Panc1 (cell line): ENCODE measurements around the gene IL1R2. TPM values are rescaled to one million over a fixed set of nuclear protein-coding genes. Genes with fewer than 3 reads are reported as not detected.

Source experiments
- ATAC-seq: fragments of 200-7000 bp; cut with Tn5 transposase; 2 replicates; pipeline ENCODE4 v1.9.1; 2020; ENCODE audit warnings: mild to moderate bottlenecking, moderate library complexity
- BruUV-seq: library from RNA; stranded (reverse); fragments of 400-500 nt; replicated peaks from 2 replicates; lab custom pipeline; 2021; lab: Mats Ljungman, UMichigan
- CTCF ChIA-PET: fragments of 300-600 bp; sonication (Branson Sonifier 250); formaldehyde crosslinking; loops from one replicate; lab custom pipeline; 2022; ENCODE audit warnings: antibody characterized with exemption; lab: Charles Lee
- POLR2A ChIA-PET: fragments of 300-600 bp; sonication (Branson Sonifier 250); formaldehyde crosslinking; loops from one replicate; lab custom pipeline; 2022; ENCODE audit warnings: antibody characterized with exemption; lab: Charles Lee
- DNase-seq: peaks from one replicate; pipeline ENCODE4 v3.0.0-alpha.2; 2010; ENCODE audit warnings: low read depth, low spot score
- H3K27ac ChIP-seq: 2 replicates; pipeline ENCODE4 v1.5.1; 2011; ENCODE audit warnings: mild to moderate bottlenecking, low read length, inconsistent platforms
- H3K27me3 ChIP-seq: fragments of 200-500 bp; sonication (Bioruptor generic); 2 replicates; pipeline ENCODE4 v1.6.0; 2014; ENCODE audit warnings: low read length, inconsistent platforms; ENCODE audit not compliant: control insufficient read depth, insufficient read depth
- H3K36me3 ChIP-seq: fragments of 200-500 bp; sonication (Bioruptor generic); 2 replicates; pipeline ENCODE4 v1.5.1; 2014; ENCODE audit warnings: inconsistent platforms, mild to moderate bottlenecking, low read length, moderate library complexity; ENCODE audit not compliant: control insufficient read depth, insufficient read depth
- H3K4me1 ChIP-seq: 2 replicates; pipeline ENCODE4 v1.5.1; 2011; ENCODE audit warnings: inconsistent platforms, mild to moderate bottlenecking, low read length, moderate library complexity; ENCODE audit not compliant: control insufficient read depth, insufficient read depth
- H3K4me3 ChIP-seq, 2 experiments: 2 replicates each; pipeline ENCODE4 v1.5.1; 2011 to 2012; ENCODE audit warnings: low read depth in 2 of 2, low read length in 2 of 2, mild to moderate bottlenecking in 2 of 2, inconsistent platforms in 1 of 2, moderate library complexity in 1 of 2
- H3K9me3 ChIP-seq: fragments of 200-500 bp; sonication (Bioruptor generic); 2 replicates; pipeline ENCODE4 v1.5.1; 2014; ENCODE audit warnings: low read depth, mild to moderate bottlenecking, inconsistent platforms, low read length, moderate library complexity; ENCODE audit not compliant: control insufficient read depth, insufficient read depth
- CTCF ChIP-seq: fragments of 450-650 bp; IDR thresholded peaks from 2 replicates; pipeline ENCODE4 v1.5.1; 2017; ENCODE audit warnings: mild to moderate bottlenecking
- POLR2AphosphoS5 ChIP-seq: IDR thresholded peaks from 2 replicates; pipeline ENCODE4 v1.6.1; 2012; ENCODE audit warnings: mild to moderate bottlenecking, low read depth, low read length, moderate library complexity
- SIN3A ChIP-seq: IDR thresholded peaks from 2 replicates; pipeline ENCODE4 v1.6.1; 2012; ENCODE audit warnings: low read depth, mild to moderate bottlenecking, low read length, moderate library complexity, borderline replicate concordance; ENCODE audit not compliant: insufficient read depth
- TCF7L2 ChIP-seq: IDR thresholded peaks from 2 replicates; pipeline ENCODE4 v1.6.1; 2011; ENCODE audit warnings: mild to moderate bottlenecking, low read depth, low read length, inconsistent platforms
- in situ Hi-C: cut with HindIII; loops from 2 replicates; pipeline ENCODE4 v1.10.0; 2016; ENCODE audit warnings: low sequenced_read_pairs, low pct_unique_long_range_greater_than_20kb
- intact Hi-C: fragments of 100-400 bp; cut with micrococcal nuclease; formaldehyde crosslinking; loops from one replicate; pipeline ENCODE4 v1.10.0; 2022; ENCODE audit not compliant: unreplicated experiment
- total RNA-seq: library from RNA; stranded (reverse); gene quantifications from one replicate; pipeline ENCODE4 v1.2.1, GENCODE V29; 2021; ENCODE audit not compliant: unreplicated experiment
- TF ChIP-seq, protein P1 (sequence below), 2 experiments: IDR thresholded peaks; 2 replicates each; pipeline ENCODE4 v1.6.1; 2011 to 2012; ENCODE audit warnings: low read depth in 2 of 2, control low read depth in 1 of 2, low read length in 1 of 2, mild to moderate bottlenecking in 1 of 2, moderate library complexity in 1 of 2; ENCODE audit not compliant: insufficient read depth in 1 of 2

IL1R2 gene
- total RNA-seq, 1 experiment from 2014 or later = 0.15 TPM

- Histone ChIP-seq H3K4me3 (no peak overlapping the region), H3K4me1 (peaks cover 5% of the 10 kb centered on the region), H3K9me3 (no peaks in the 10 kb centered on the region), H3K27ac (no peak overlapping the region), H3K27me3 (no peaks in the 10 kb centered on the region; the same call in 1 of the 2 replicates), H3K36me3 (no peaks in the 10 kb centered on the region)
- no TSS peak for BruUV-seq
- TF ChIP-seq TCF7L2 = no peak
- TF ChIP-seq CTCF = no peak
- TF ChIP-seq, protein P1, sequence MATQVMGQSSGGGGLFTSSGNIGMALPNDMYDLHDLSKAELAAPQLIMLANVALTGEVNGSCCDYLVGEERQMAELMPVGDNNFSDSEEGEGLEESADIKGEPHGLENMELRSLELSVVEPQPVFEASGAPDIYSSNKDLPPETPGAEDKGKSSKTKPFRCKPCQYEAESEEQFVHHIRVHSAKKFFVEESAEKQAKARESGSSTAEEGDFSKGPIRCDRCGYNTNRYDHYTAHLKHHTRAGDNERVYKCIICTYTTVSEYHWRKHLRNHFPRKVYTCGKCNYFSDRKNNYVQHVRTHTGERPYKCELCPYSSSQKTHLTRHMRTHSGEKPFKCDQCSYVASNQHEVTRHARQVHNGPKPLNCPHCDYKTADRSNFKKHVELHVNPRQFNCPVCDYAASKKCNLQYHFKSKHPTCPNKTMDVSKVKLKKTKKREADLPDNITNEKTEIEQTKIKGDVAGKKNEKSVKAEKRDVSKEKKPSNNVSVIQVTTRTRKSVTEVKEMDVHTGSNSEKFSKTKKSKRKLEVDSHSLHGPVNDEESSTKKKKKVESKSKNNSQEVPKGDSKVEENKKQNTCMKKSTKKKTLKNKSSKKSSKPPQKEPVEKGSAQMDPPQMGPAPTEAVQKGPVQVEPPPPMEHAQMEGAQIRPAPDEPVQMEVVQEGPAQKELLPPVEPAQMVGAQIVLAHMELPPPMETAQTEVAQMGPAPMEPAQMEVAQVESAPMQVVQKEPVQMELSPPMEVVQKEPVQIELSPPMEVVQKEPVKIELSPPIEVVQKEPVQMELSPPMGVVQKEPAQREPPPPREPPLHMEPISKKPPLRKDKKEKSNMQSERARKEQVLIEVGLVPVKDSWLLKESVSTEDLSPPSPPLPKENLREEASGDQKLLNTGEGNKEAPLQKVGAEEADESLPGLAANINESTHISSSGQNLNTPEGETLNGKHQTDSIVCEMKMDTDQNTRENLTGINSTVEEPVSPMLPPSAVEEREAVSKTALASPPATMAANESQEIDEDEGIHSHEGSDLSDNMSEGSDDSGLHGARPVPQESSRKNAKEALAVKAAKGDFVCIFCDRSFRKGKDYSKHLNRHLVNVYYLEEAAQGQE (IDR thresholded peaks at IDR 0.05; ENCODE audit: insufficient read depth in 1 of 2, low read depth in 2 of 2, low read length in 1 of 2) = no peak
- no peak for TF ChIP-seq POLR2AphosphoS5
- TF ChIP-seq SIN3A = no peak
- intact Hi-C loops (no loop called here), in situ Hi-C loops (no loop called here)
- no peak for DNase-seq
- no peak for ATAC-seq
- ChIA-PET CTCF (no interaction called here), POLR2A (no interaction called here)
Measured at GRCh38 chr2:101985793-101986164, 6.0 kb upstream of the IL1R2 start.

DNA sequence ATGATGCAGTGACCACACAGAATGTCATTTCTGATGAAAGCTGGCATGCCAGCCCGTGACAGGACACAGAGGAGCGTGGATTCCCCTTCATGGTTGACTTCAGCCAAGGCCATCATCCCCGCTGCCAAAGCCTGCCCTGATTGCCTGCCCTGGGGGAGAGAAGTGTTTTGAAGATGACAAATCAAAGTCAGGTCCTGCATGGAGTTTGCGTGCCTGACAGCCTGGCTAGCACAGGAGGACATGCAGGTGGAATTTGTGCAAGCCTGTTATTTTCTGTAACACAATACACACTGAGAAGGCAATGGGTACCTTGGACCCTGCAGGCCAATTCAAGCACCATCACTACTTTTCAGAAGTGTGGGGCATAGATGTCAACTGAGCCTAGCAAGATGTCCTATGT is 5.4 kb upstream of the IL1R2 start:
- no peak for DNase-seq

More for the DNA sequence above, 5.4 kb upstream of the IL1R2 start:
- CTCF ChIA-PET = no interaction called here
- in situ Hi-C loops = no loop called here
- Histone ChIP-seq H3K27ac (no peak overlapping the region), H3K9me3 (no peaks in the 10 kb centered on the region), H3K4me3 (no peak overlapping the region), H3K4me1 (peaks cover 5% of the 10 kb centered on the region), H3K27me3 (no peaks in the 10 kb centered on the region; the same call in 1 of the 2 replicates), H3K36me3 (no peaks in the 10 kb centered on the region)
- no peak for TF ChIP-seq TCF7L2
- TF ChIP-seq, protein P1 (IDR thresholded peaks at IDR 0.05; ENCODE audit: insufficient read depth in 1 of 2, low read depth in 2 of 2, low read length in 1 of 2) = no peak
- no peak for TF ChIP-seq POLR2AphosphoS5
- TF ChIP-seq SIN3A = no peak
- no peak for TF ChIP-seq CTCF
- POLR2A ChIA-PET = no interaction called here
- intact Hi-C loops = no loop called here
- no peak for ATAC-seq
- BruUV-seq = no TSS peak
